ENCODE data around the gene IL3.
A peak's percentile ranks its signal among the peaks of the same experiment; 100 is the strongest.

The IL3 gene

DNA sequence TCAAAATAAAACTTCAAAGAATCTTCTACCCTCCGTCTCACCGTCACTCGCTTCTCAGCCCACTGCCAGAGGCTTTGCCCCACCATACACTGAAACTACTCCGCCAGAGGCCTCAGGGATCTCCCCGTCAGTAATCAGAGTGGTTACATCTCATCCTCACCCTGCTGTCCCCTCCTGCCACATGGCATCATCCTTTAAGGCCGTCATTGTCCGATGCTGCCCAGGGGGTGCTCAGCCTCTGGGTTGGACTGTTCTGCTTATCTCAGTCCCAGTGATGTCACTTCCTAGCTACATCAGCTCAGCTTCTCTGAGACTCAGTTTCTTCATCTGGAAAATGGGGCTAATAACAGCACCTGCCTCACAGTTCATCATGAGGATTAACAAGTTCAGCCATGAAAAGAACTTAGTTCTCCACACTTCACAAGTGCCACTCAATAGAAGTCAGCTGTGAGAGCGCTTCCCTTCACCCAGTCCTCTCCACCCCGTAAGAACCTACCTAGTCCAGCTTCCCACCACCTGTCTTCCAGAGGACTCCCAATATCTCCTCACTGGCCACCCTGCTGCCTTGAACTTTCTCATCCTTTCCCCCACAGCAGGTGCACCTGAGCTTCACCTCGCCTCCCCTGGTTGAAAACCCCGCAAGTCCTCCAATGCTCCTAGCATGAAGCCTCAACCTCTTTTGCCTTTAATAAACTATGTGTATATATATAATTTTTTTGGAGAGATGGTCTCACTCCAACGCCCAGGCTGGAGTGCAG lies 2.8 kb upstream of the IL3 start:
- DNase-seq = no peak

DNA sequence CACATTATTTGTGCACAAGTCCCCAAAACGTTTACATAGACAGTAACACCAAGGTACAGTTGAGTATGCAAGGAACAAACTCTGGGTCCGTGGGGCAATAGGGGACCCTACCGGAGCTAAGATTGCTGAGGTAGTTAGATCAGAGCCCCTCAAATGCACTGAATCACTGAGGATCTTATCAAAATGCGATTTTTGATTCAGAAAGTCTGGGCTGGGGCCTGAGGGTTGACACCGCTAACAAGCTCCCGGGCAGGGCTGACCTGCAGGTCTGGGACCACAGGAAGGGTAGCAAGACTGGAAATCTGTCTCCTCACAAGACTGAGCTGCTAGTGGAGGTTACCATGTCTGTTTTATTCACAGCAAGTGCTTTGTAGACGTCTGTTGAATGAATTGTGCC lies 1.8 kb upstream of the IL3 start:
- DNase-seq = no peak

DNA sequence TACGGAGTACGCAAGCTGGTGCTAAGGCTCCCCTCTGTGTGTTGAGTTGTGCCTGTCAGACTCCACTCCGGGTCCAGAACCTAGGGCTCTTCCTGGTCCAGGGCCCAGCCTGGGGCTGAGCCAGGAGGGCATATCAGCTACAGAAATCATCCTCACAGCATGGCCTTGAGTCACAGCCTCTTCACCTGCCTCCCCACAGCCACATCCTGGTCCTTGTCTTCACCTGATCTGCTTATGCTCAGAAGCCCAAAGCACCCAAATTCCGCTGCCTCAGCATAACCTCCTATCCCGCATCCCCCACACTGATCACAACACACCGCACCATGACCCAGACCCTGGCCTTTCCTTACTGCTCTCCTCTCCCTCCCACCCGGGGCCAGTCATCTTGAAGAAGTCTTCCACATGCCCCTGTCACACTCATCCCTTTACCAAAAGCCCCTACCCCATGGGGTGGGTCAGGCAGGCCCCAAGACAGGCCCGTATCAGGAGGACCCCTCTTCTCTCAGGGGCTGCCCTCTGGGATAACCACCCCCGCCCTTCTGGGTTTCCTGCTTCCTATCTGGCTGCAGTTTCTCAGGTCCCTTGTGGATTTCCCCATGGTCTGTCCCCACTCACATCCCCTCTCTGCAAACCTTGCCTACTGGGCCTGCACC lies 1.3 kb upstream of the IL3 start:
- DNase-seq = no peak

DNA sequence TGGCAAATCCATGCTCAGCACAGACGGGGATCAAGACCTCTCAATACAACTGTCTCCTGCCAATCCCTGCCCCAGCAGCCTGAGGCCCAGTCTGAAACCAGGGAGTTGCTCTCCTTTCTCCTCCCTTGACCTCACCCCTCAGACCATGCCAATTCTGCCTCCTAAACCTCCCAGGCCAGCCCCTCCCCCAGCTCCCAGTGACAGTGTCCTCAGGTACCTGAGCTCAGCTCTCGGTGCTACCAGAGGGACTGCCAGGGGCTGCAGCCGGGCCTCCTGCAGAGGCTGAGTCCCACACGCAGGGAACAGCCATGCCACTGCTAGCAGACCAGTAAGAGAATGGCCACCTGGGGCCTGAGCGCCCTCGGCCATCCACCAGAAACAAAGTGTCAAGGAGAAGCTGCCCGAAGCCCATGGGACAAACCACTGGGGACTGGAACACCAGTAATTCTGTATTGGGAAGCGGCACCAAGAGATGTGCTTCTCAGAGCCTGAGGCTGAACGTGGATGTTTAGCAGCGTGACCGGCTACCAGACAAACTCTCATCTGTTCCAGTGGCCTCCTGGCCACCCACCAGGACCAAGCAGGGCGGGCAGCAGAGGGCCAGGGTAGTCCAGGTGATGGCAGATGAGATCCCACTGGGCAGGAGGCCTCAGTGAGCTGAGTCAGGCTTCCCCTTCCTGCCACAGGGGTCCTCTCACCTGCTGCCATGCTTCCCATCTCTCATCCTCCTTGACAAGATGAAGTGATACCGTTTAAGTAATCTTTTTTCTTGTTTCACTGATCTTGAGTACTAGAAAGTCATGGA lies 557 bp upstream of the IL3 start:
- DNase-seq = no peak

DNA sequence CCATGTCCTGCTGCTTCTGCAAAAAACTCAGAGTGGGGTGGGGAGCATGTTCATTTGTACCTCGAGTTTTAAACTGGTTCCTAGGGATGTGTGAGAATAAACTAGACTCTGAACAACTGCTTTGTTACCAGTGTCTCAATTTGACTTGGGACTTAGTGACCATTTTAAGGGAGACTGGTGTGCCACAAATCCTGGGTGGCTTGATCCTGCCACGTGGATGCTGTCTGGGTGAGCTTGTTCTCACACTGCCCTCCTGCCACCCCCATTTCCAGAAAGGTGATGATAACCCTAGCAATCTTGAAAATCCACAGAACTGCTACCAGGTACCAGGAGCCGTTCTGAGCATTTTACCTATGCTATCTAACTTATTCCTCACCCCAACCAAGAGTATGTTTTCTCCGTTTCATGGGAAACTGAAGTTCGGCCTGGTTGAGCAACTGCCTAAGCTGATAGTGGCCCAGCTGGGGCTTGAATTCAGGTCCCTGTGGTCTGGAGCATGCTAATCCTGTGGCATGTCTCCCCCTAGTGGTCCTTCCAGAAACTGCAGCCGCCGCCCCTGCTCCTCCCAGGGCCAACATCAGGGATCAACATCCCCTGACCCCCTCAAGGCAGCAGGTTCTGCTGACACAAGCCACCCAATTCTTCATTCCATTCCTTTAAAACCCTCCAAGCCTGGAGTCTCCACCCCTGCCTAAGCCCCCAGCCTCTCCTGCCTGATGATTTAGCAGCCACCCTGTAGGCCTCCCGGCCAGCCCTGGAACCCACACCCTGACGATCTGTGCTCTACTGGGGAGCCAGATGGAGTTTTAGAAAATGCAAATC lies 2.8 kb downstream of the IL3 start:
- peak; percentile 45 to 77 (median 62) for DNase-seq

DNA sequence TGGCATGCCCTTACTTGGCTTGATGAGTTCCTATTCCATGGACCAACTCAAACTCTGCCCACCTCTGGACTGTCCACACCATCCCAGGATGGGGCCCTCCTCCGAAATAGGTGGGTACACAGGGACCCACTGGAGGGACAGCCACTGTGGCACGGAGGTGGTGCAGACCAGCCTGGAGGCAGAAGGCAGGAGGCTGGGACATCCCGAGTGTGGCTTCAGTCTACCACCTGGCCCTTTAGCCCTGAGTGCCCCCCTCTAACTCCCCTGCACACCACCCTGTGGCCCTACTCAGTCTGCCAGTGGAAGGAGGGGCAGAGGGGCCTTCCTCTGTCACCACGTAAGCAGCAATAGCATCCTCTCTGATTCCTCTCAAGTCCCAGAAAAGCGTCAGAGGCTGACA lies 3.7 kb downstream of the IL3 start:
- no peak for DNase-seq

DNA sequence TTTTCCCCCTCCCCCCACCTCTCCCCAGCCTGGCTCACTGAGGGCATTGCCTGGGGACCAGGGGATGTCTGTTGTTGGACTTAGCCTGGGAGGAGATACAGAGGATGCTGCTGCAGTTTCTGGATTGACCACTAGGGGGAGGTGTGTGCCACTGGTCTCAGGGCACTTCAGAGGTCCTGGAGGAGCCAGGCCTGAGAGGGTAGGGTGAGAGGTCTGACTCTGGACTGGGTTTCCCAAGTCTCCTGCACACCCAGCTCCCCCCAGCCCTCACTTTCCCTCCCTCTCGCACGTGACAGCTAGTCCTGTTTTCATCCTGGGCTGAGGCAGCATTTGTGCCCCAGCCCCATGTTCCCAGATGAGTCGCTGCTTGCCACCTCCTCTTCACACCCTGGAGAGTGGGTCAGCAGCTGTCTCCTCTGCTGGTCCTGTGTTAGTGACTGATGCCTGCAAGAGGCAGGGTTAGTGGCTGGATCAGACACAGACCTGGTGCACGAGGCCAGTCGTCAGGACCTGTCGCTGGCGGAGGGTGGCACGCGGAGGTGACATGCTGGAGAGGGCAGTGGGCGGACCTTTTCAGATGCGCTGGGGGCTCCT lies 4.4 kb downstream of the IL3 start:
- peak; percentile 19 to 74 (median 54) for DNase-seq

DNA sequence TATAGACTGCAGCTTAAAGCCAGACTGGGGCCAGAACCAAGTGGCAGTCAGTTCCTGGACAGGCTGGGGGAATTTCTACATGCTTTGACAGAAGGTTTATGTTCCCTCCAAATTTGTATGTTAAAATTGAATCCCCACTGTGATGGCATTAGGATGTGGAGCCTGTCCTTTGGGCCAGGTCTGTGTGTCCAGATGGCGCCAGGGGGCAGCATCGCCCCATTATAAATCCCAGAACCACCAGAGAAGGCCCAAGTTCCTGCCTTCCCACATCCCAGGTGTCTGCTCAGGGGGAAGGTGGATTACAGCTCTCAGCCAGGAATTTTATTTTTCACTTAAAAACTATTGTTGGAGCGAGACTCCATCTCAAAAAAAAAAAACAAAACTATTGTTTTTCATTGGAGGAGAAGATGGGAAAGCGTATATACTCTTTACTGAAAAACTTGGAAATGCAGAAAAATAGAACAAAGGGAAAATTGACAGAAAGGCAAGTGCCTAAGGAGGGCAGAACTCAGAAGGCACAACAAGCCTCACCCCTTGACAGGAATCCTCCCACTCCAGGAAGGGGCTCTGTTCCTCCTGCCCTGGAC lies 5.0 kb downstream of the IL3 start:
- peak in 1 of 6 experiments; percentile 28 for DNase-seq

DNA sequence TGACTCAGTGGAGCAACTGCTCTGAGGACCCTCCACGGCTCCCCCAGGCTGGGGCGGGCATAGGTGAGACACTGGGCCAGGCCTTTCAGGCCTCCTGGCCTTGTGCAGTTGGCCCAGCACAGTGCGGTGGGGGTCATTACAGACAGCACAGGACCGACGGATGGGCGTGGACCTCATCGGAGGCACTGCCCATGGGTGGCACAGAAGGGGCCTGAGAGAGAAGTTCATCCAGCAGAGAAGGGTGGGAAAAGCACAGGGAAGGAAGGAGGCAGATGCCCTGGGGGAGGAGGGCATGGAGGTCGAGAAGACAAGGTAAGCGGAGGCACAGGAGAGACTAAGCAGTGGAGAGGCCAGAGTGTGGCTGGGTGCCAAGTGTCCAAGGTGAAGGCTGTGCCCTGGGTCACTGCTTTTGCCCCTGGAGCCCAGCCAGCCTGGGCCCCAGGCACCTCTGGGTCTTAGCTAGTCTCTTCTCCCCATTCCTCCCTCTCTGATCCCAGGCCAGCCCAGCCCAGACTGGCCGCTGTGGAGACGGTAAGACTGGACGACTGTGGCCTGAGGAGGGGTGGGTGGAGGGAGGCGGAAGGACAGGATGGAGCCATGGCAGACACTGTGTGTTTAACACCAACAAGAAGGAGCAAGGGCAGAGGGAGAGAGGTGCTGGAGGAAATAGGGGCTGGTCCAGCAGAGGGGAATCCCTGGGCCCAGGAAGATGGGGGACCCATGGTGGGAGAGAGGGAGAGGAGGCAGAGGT lies 5.7 kb downstream of the IL3 start:
- DNase-seq = no peak

DNA sequence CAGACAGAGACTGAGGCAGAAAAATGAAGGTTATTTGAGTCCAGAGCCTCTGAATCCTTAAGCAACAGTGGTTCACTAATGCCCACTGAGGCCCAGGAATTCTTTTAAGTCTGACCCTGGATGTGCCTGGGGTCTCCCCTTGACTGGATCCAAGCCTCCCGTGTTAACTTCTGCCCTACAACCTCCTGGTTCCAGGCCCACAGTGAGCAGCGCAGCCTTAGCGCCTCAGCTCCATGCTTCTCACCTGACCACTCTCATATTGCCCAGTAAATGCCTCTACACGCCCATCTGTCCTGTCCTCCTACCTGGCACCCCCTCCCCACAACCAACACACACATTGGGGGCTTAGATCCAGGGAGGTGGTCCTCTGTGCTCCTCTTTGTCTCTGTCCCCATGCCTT lies 6.4 kb downstream of the IL3 start:
- DNase-seq = no peak

DNA sequence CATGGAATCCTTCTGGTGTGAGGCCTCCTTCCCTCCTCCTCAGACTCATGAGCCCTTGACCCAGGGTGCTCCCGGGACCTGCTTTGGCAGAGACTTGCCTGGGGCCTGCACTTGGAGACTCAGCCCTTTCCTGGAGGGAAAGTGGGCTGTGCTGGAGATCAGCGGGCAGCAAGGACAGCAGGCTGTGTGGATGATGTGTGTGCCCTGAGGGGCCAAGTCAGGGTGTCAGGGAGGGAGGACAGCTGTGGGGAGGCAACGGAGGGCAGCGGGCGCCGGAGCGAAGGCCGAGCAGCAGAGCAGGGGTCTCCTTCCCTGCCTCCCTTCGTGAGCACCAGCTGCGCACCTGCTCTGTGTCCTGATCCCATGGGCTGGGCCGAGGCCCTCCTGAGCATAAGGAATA lies 7.0 kb downstream of the IL3 start:
- no peak for DNase-seq

DNA sequence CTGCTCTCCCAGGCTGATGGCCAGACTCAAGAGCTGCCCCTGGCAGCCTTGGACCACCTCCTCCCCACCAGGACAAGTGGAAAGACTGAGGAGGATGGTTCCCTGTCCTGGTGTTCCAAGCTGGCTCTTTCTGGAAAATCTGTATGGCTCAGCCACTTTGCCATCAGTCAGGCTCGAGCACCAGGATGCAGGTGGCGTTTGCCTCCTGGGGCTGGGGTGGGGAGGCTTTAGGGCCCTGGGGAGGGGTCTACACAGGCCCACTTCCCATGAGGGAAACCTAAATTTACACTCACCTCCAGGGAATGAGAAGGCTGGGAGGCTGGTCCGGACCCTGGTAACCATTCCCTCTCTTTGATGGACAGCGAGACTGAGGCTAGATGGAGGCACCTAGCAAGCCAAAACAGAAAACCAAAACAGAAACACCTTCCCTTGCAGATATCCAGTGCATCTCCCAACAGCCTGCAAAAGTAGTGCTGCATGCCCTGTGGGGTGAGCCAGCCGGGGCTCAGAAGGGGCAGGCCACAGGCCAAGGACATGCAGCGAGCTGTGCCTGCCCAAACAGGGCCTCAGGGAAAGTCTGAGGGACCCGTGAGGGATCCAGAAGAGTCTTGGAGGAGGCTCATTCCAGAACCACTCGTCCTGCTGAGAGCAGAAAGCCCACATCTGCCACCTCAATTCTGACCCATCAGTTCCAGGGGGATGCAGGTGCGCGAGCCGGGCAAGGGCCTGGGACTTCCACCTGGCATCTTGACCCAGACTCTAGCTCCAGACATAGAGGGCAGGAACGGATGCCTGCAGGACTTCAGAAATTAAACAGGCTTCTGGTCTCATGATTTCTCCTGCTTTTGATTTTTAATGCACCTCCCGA lies 7.7 kb downstream of the IL3 start:
- no peak for DNase-seq

DNA sequence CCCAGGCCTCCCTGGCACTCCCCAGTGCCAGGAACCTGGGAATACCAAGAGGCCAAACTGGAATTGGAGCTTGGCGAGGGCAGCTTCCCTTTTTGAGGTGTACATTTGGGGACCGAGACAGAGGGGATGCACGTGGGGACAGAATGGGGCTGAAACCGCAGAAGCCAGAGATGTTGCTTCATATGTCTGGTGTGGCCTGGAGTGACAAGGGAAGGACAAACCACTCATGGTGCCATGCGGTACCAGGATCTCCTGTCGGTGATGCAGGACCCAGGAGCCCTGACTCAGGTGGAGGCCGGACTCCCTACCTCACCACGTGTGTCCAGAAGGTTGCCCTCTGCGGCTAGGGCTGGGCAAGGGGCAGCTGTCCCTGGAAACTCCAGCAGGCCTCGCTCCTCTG lies 9.1 kb downstream of the IL3 start:
- no peak for DNase-seq

DNA sequence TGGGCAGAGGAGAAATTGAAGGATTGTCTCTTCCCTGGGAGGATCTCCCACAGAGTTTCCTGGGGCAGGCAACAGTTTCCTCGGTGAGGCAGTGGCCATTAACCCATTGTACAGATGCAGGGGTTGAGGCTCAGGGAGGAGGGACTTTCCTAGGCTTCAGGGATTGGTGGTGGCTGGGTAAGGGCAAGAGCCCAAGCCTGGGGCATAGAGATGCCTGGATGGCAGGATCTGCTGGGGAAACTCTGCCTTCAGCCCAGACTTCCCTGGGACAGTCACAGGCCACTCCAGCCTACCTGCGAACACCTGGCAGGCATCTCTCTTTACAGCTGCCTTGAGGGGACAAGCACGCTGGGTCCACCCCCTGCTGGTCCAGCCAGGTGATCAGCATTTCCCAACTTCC lies 9.5 kb downstream of the IL3 start:
- DNase-seq = no peak

DNA sequence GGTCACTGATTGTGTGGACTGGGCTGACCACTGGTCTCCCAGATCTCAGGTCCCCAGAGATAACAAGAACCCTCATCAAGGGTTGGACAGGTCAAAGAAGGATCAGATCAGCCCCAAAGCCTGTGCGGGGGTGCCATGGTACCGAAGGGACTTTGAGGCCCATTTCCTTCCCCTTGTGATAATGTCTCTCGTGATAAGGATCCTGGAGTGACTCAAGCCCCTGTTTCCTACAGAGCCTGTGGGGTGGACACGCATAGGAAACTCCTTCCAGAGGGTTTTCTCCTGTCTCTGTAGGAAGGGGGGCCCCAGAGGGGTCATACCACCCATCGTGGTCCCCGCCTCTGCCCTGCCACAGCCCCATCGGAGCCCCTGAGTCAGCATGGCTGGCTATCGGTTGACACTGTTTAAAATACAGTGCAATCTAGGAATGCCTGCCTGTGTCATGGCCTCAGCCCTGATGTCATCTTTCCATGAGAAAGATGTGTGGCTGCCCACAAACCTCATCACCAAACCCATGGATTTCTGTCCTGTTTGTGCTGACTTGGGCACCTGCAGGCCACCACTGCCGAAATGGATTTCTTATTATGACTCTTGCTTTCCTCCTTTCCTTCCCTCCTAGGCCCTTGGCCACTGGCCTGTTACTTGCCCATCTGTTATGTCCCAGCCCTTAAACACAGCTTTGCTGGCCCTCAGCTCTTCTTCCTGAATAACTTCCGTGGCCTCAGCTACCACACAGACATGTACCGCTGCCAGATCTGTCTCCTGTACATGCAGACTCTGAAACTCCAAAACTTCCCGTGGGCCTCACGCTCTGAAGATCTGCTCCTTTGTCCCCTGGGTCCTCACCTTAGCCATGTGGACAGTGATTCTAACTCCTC lies 10.2 kb downstream of the IL3 start:
- DNase-seq = no peak

DNA sequence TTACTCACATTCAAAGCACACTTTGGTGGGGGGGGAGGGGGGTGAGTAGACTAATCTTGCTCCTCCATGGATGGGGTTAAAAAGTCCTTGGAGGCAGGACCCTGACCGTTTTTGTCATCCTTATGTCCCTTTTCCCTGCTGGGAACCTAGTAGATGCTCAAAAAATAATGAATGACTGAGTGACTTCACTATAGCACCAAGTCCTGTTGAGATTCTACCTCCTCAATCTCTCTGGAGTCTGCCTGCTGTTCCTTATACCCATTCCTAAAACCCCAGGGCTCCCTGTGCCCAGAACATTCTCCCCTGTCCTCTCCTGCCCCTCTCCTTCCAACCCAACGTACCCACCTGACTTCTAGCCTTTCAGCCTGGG lies 10.9 kb downstream of the IL3 start:
- no peak for DNase-seq

DNA sequence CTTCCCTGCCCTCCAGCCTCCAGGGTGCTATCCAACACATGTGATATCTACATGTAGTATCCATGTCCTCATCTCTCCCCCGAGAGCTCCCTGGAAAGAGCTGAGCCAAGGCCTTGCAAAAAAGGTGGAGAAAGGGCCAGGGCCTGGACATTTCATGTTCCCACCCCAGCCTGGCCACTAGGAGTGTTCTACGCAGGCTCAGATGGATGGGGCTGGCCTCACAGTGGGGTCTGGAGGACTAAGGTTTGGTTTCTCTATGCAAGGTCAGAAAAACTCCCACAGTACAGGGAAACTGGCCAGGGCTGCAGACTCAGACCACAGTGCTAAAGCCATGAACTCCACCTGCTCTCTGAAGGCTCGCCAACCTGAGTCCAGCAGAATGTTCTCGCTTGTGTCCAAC lies 11.6 kb downstream of the IL3 start:
- DNase-seq = no peak

DNA sequence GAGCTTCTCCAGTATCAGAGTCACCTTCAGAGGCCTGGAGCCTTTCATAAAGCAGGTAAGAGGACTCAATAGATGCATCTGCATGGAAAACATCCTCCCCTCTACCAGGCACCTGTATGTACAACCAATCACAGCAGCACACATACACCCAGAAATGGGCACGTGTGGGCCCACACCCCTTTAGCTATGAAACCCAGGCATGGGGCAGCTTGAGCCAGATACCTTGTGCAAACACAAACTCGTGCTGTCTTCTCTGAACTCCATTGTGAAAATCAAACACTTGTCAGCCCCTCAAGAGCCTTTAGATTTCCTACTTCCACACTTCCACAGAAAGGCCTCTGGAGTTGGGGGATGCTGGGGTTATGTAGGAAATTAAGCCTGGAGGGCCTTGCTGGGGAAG lies 12.1 kb downstream of the IL3 start:
- DNase-seq = no peak

DNA sequence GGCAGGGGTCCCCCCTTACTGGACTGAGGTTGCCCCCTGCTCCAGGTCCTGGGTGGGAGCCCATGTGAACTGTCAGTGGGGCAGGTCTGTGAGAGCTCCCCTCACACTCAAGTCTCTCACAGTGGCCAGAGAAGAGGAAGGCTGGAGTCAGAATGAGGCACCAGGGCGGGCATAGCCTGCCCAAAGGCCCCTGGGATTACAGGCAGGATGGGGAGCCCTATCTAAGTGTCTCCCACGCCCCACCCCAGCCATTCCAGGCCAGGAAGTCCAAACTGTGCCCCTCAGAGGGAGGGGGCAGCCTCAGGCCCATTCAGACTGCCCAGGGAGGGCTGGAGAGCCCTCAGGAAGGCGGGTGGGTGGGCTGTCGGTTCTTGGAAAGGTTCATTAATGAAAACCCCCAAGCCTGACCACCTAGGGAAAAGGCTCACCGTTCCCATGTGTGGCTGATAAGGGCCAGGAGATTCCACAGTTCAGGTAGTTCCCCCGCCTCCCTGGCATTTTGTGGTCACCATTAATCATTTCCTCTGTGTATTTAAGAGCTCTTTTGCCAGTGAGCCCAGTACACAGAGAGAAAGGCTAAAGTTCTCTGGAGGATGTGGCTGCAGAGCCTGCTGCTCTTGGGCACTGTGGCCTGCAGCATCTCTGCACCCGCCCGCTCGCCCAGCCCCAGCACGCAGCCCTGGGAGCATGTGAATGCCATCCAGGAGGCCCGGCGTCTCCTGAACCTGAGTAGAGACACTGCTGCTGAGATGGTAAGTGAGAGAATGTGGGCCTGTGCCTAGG lies 13.0 kb downstream of the IL3 start, which contains the start of gene CSF2:
Gene CSF2, plus strand, starts transcription at position 559 of the 783 bp plus-strand sequence. Its CDS starts 35 bp downstream, at position 594.
- no peak for DNase-seq

All from stimulated activated naive CD4-positive, alpha-beta T cell (primary cell).